Liver (tissue), 9 donors: ENCODE results near the gene PCDHA5. TPM values are rescaled to one million over a fixed set of nuclear protein-coding genes. Genes with fewer than 3 reads are reported as not detected.

Experiments used
- DNase-seq: peaks from one replicate; pipeline ENCODE4 v3.0.0-alpha.2; 2017; ENCODE audit warnings: low spot score
- H3K27ac ChIP-seq, 2 donors: one replicate each; pipeline ENCODE4 v1.7.0; 2013; ENCODE audit warnings: inconsistent platforms in 2 of 2, low read length in 2 of 2, control low read depth in 1 of 2, low read depth in 1 of 2, mild to moderate bottlenecking in 1 of 2
- H3K27me3 ChIP-seq, 4 donors: one replicate each; pipeline versions ENCODE4 v1.6.1 to v1.7.0; 2013; ENCODE audit warnings: low read length in 3 of 4, inconsistent platforms in 1 of 4, mild to moderate bottlenecking in 1 of 4, moderate library complexity in 1 of 4; ENCODE audit not compliant: control insufficient read depth in 4 of 4, insufficient read depth in 4 of 4
- H3K36me3 ChIP-seq, 4 donors: one replicate each; pipeline versions ENCODE4 v1.6.1 to v1.7.0; 2013; ENCODE audit warnings: low read length in 3 of 4, mild to moderate bottlenecking in 3 of 4, low read depth in 1 of 4, moderate library complexity in 1 of 4; ENCODE audit not compliant: control insufficient read depth in 4 of 4, insufficient read depth in 3 of 4
- H3K4me1 ChIP-seq, 4 donors: one replicate each; pipeline versions ENCODE4 v1.6.1 to v1.7.0; 2013; ENCODE audit warnings: low read length in 3 of 4, mild to moderate bottlenecking in 3 of 4, moderate library complexity in 1 of 4; ENCODE audit not compliant: control insufficient read depth in 4 of 4, insufficient read depth in 4 of 4
- H3K4me3 ChIP-seq, 3 donors: one replicate each; pipeline versions ENCODE4 v1.6.1 to v1.7.0; 2013; ENCODE audit warnings: low read length in 3 of 3, control low read depth in 1 of 3, low read depth in 1 of 3, mild to moderate bottlenecking in 1 of 3
- H3K9ac ChIP-seq, 2 donors: one replicate each; pipeline ENCODE4 v1.7.0; 2013; ENCODE audit warnings: low read length in 2 of 2, mild to moderate bottlenecking in 2 of 2, moderate library complexity in 2 of 2, control low read depth in 1 of 2, low read depth in 1 of 2
- H3K9me3 ChIP-seq, 4 donors: one replicate each; pipeline versions ENCODE4 v1.6.1 to v1.7.0; 2013; ENCODE audit warnings: low read length in 3 of 4; ENCODE audit not compliant: control insufficient read depth in 4 of 4
- FOXA1 ChIP-seq: IDR thresholded peaks from 2 replicates; pipeline ENCODE4 v1.6.1; 2016; ENCODE audit warnings: antibody characterized with exemption
- GABPA ChIP-seq, 2 donors: IDR thresholded peaks in 1 of 2; conservative IDR thresholded peaks in 1 of 2; 2 replicates each; pipeline ENCODE4 v1.6.1; 2016; ENCODE audit warnings: antibody characterized with exemption in 2 of 2, mild to moderate bottlenecking in 1 of 2, moderate library complexity in 1 of 2
- HNF4A ChIP-seq, 2 donors: conservative IDR thresholded peaks; 2 replicates each; pipeline ENCODE4 v1.6.1; 2016; ENCODE audit warnings: antibody characterized with exemption in 2 of 2, mild to moderate bottlenecking in 2 of 2
- JUND ChIP-seq, 2 donors: IDR thresholded peaks; 2 replicates each; pipeline ENCODE4 v1.6.1; 2016; ENCODE audit warnings: antibody characterized with exemption in 2 of 2
- RAD21 ChIP-seq, 2 donors: IDR thresholded peaks; 2 replicates each; pipeline ENCODE4 v1.6.1; 2016; ENCODE audit warnings: antibody characterized with exemption in 2 of 2, mild to moderate bottlenecking in 2 of 2
- RXRA ChIP-seq, 2 donors: IDR thresholded peaks; 2 replicates each; pipeline ENCODE4 v1.6.1; 2017 to 2018; ENCODE audit warnings: antibody characterized with exemption in 2 of 2, mild to moderate bottlenecking in 1 of 2
- SP1 ChIP-seq: IDR thresholded peaks from 2 replicates; pipeline ENCODE4 v1.6.1; 2018; ENCODE audit warnings: antibody characterized with exemption, mild to moderate bottlenecking
- TAF1 ChIP-seq: conservative IDR thresholded peaks from 2 replicates; pipeline ENCODE4 v1.6.1; 2016; ENCODE audit warnings: antibody characterized with exemption, mild to moderate bottlenecking
- YY1 ChIP-seq: IDR thresholded peaks from 2 replicates; pipeline ENCODE4 v1.6.1; 2016; ENCODE audit warnings: antibody characterized with exemption, mild to moderate bottlenecking
- WGBS: extraction: QIAGEN DNeasy Blood & Tissue Kit; methylation state at CpG from one replicate; pipeline ENCODE4 v1.1.7; 2013; 5-methylcytosine and 5-hydroxymethylcytosine counted together
- polyA plus RNA-seq, 2 donors: library from polyadenylated mRNA; stranded (reverse) in 1 of 2; unstranded in 1 of 2; fragments of 200-250 nt in 1 of 2; fragments of >200 nt in 1 of 2; fragmentation: Nextera tagmentation in 1 of 2; extraction: Ambion mirVana in 1 of 2; gene quantifications; one replicate each; pipeline versions ENCODE4 v1.2.1 to v1.2.3, GENCODE V29; 2013 to 2015
- total RNA-seq, 2 donors: library from RNA; depleted of rRNA; stranded (reverse); fragments of >200 nt; gene quantifications; one replicate each; pipeline ENCODE4 v1.2.3, GENCODE V29; 2014
- TF ChIP-seq, protein P1 (sequence below): IDR thresholded peaks from 2 replicates; pipeline ENCODE4 v1.6.1; 2016; ENCODE audit warnings: antibody characterized with exemption
- TF ChIP-seq, protein P2 (sequence below): fragments of 150-350 bp; IDR thresholded peaks from 2 replicates; pipeline ENCODE4 v1.5.1; 2017; ENCODE audit warnings: improper control_type of control experiment, low read depth, low read length; ENCODE audit not compliant: missing input control
- TF ChIP-seq, protein P3 (sequence below): IDR thresholded peaks from 2 replicates; pipeline ENCODE4 v1.6.1; 2016; ENCODE audit warnings: antibody characterized with exemption, mild to moderate bottlenecking
- TF ChIP-seq, protein P4 (sequence below): IDR thresholded peaks from 2 replicates; pipeline ENCODE4 v1.6.1; 2016; ENCODE audit warnings: antibody characterized with exemption
- donor health status: healthy.
- donor health status: healthy.
- donor health status: healthy.
- donor health status: healthy.
- donor health status: healthy.

PCDHA5 gene
- total and polyA plus RNA-seq, 4 donors, result under 0.01 TPM; not detected in 3

DNA sequence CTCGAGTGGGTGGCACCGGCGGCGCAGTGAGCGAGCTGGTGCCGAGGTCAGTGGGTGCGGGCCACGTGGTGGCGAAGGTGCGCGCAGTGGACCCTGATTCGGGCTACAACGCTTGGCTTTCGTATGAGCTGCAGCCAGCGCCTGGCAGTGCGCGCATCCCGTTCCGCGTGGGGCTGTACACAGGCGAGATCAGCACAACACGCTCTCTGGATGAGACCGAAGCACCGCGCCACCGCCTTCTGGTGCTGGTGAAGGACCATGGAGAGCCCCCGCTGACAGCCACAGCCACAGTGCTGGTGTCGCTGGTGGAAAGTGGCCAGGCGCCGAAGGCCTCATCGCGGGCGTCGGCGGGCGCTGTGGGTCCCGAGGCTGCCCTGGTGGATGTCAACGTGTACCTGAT lies 2.1 kb downstream of the PCDHA5 start:
- peaks cover 10 to 38% (median 22%) of the 10 kb centered on the region in 4 donors for H3K9me3 ChIP-seq
- DNase-seq, result no peak

DNA sequence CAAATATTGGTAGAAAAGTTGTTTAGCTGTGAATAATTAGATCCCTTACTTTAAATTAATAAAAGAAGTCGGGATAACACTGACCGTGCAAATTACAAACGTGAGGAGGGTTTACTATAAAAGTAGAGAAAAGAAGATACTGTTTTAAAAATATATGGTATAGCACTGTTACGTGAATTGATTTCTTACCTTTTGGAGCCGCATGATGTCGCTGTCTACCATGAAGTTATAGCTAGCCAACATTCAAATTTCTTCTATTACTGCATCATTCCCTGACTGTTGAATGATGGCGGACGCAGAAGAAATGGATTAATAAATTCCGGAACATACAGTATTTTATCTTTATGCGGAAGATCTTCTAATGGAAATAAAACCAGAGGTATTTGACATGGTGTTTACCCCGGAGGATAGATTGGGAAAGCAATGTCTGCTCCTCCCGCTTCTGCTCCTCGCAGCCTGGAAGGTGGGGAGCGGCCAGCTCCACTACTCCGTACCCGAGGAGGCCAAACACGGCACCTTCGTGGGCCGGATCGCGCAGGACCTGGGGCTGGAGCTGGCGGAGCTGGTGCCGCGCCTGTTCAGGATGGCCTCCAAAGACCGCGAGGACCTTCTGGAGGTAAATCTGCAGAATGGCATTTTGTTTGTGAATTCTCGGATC lies 6.4 kb downstream of the PCDHA5 start, which contains the start of gene PCDHA6:
Gene PCDHA6 (plus strand): TSS at position 257 of the 658 bp plus-strand sequence. CDS start 132 bp downstream, at position 389.
- DNase-seq, result no peak
- no peak within 1 kb of the TSS for H3K27ac ChIP-seq
- H3K4me3 ChIP-seq, result no peak within 1 kb of the TSS
- no peaks in the 10 kb centered on the region for H3K36me3 ChIP-seq
- WGBS, result 21% methylated on average over 27 of the region's 27 CpGs
- H3K9ac ChIP-seq, result no peak within 1 kb of the TSS
- peaks cover 0 to 5% (median 2%) of the 10 kb centered on the region in 4 donors for H3K27me3 ChIP-seq
- TF ChIP-seq HNF4A (conservative IDR thresholded peaks at IDR 0.05) (no peak), YY1 (no peak), RAD21 (IDR thresholded peaks at IDR 0.05) (no peak), FOXA1 (no peak), SP1 (no peak), GABPA (IDR thresholded peaks at IDR 0.05 in 1 of 2, conservative IDR thresholded peaks at IDR 0.05 in 1 of 2) (no peak)
- TF ChIP-seq, protein P1, sequence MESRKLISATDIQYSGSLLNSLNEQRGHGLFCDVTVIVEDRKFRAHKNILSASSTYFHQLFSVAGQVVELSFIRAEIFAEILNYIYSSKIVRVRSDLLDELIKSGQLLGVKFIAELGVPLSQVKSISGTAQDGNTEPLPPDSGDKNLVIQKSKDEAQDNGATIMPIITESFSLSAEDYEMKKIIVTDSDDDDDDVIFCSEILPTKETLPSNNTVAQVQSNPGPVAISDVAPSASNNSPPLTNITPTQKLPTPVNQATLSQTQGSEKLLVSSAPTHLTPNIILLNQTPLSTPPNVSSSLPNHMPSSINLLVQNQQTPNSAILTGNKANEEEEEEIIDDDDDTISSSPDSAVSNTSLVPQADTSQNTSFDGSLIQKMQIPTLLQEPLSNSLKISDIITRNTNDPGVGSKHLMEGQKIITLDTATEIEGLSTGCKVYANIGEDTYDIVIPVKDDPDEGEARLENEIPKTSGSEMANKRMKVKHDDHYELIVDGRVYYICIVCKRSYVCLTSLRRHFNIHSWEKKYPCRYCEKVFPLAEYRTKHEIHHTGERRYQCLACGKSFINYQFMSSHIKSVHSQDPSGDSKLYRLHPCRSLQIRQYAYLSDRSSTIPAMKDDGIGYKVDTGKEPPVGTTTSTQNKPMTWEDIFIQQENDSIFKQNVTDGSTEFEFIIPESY, result no peak
- TF ChIP-seq, protein P2, sequence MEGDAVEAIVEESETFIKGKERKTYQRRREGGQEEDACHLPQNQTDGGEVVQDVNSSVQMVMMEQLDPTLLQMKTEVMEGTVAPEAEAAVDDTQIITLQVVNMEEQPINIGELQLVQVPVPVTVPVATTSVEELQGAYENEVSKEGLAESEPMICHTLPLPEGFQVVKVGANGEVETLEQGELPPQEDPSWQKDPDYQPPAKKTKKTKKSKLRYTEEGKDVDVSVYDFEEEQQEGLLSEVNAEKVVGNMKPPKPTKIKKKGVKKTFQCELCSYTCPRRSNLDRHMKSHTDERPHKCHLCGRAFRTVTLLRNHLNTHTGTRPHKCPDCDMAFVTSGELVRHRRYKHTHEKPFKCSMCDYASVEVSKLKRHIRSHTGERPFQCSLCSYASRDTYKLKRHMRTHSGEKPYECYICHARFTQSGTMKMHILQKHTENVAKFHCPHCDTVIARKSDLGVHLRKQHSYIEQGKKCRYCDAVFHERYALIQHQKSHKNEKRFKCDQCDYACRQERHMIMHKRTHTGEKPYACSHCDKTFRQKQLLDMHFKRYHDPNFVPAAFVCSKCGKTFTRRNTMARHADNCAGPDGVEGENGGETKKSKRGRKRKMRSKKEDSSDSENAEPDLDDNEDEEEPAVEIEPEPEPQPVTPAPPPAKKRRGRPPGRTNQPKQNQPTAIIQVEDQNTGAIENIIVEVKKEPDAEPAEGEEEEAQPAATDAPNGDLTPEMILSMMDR, result no peak
- TF ChIP-seq, protein P3, sequence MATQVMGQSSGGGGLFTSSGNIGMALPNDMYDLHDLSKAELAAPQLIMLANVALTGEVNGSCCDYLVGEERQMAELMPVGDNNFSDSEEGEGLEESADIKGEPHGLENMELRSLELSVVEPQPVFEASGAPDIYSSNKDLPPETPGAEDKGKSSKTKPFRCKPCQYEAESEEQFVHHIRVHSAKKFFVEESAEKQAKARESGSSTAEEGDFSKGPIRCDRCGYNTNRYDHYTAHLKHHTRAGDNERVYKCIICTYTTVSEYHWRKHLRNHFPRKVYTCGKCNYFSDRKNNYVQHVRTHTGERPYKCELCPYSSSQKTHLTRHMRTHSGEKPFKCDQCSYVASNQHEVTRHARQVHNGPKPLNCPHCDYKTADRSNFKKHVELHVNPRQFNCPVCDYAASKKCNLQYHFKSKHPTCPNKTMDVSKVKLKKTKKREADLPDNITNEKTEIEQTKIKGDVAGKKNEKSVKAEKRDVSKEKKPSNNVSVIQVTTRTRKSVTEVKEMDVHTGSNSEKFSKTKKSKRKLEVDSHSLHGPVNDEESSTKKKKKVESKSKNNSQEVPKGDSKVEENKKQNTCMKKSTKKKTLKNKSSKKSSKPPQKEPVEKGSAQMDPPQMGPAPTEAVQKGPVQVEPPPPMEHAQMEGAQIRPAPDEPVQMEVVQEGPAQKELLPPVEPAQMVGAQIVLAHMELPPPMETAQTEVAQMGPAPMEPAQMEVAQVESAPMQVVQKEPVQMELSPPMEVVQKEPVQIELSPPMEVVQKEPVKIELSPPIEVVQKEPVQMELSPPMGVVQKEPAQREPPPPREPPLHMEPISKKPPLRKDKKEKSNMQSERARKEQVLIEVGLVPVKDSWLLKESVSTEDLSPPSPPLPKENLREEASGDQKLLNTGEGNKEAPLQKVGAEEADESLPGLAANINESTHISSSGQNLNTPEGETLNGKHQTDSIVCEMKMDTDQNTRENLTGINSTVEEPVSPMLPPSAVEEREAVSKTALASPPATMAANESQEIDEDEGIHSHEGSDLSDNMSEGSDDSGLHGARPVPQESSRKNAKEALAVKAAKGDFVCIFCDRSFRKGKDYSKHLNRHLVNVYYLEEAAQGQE, result no peak
- TF ChIP-seq, protein P4, sequence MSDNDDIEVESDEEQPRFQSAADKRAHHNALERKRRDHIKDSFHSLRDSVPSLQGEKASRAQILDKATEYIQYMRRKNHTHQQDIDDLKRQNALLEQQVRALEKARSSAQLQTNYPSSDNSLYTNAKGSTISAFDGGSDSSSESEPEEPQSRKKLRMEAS, result no peak
- no peaks in the 10 kb centered on the region for H3K4me1 ChIP-seq
- H3K9me3 ChIP-seq, result peaks cover 16 to 43% (median 23%) of the 10 kb centered on the region in 4 donors

More for the DNA sequence above, 2.1 kb downstream of the PCDHA5 start:
- no peaks in the 10 kb centered on the region for H3K4me1 ChIP-seq
- TF ChIP-seq JUND (IDR thresholded peaks at IDR 0.05) (no peak), TAF1 (no peak), RXRA (IDR thresholded peaks at IDR 0.05) (no peak)
- TF ChIP-seq, protein P2, result no peak
- TF ChIP-seq, protein P3, result no peak
- H3K27me3 ChIP-seq, result peaks cover 0 to 5% (median under 1%) of the 10 kb centered on the region in 4 donors
- no peak overlapping the region for H3K4me3 ChIP-seq
- WGBS, result 49% methylated on average over 38 of the region's 38 CpGs
- no peak overlapping the region for H3K27ac ChIP-seq
- no peaks in the 10 kb centered on the region for H3K36me3 ChIP-seq
- no peak overlapping the region for H3K9ac ChIP-seq
